Activated CD4-positive, alpha-beta T cell treated with anti-CD3 and anti-CD28 coated beads, Interleukin-2, amount 50 U/mL, for 4 hours (primary cell): ENCODE data around the gene CAST.
"Not testable (repeated sequence)": the region's sequence is repeated elsewhere in the genome, so short reads cannot be mapped to it uniquely, and the experiment has no call there.

ENCODE experiments used
- DNase-seq, 2 experiments: peaks; one replicate each; pipeline ENCODE4 v3.0.0-alpha.2; 2020

CAST gene

DNA sequence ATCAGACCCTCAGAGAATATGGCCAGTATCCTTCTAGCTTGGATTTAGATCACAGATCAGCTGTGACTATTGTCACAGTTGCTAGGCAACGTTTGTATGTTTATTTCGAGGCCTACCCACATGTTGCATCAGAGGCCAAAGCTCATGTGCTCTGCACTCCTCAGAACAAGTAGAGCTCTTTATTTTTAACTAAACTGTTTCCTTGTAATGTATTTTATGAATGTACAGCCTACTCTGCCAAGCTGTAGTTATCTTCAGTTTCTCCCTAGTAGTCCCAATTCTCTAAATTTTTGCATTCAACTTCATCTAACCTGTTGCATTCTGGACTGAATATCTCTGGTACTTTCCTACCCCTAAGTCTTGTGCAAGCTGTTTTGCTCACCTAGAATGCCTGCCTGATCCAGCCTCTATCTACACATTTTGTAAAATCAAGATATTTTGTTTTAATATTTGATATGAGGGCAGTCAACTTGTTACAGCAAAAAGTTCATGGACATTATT lies 52.8 kb downstream of the CAST start:
- DNase-seq: no peak

GRCh38 chr5:96716007-96716406 lies 53.8 kb downstream of the CAST start:
- DNase-seq: no peak

GRCh38 chr5:96716716-96717115 lies 54.5 kb downstream of the CAST start:
- DNase-seq: no peak

DNA sequence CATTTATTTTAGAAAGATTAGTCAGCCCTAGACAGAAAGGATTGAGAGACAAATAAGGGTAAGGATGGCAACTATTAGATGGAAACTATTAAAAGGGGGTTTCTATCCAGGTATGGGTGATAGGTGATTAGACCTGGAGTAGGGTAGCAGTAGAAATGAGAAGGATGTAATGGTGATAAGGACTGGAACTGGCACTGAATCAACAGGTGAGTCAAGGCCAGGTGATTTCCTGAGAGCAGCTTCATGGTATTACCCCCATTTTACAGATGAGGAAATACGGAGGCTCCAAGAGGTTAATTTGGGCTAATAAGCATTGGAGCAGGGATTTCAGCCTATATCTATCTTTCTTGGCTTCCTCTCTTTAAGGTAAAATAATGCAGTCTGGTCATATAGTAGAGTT lies 55.7 kb downstream of the CAST start:
- DNase-seq: no peak

DNA sequence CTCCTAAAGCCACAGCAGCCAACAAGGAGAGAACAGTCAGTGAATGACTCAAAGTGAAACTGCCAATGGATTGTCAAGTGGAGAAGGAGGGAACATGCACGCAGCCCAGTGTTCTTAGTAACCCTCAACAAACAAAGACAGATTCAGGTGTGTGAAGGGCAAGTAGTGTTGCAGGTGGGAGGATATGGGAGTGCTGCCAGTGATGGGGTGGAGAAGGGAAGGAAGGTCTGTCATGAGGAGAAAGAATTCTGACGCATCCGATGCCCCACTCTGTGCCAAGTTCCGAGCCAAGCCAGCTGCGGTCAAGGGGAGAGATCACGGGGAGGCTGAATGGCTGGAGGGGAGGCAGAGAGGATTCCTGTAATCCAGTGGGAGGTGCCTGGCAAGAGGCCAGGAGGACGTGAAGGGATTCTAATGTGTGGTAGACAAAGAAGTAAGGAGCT lies 56.5 kb downstream of the CAST start:
- DNase-seq: no peak

DNA sequence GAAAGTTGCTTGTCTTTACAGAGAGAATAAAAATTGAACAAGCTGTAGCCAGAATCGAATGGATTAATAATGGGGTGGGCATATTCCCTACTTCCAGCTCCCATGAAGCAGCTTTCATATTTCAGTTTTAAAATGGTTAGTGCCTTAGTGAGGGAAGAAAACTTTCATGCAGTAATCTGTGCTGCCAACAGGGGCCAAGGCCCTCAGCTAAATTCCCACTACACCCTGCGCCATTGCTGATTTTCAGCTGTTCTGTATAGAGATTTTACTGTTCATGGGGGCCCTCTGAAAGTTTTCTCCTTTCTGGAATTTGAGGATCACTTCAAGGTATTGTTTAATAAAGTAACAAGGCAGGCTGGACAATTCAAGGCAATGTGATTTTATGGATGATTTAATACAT lies 58.2 kb downstream of the CAST start:
- DNase-seq: no peak

GRCh38 chr5:96721351-96721977 lies 59.3 kb downstream of the CAST start:
- no peak for DNase-seq

DNA sequence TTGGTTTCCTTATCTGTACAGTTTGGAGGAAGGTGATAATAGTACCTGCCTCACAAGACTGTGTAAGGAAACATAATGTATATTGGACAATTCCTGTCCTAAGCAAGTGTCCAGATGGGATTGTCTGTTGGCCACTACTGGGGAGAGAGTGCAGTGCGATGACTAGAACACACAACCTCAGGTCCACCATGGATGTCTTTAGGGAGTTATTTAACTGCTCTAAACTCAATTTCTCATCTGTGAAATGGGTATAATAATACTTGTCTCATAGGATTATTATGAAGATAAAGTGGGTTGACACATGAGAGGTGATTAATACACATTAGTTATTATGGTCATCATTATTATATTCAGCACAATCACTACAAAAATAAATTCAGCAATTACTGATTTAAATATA lies 63.1 kb downstream of the CAST start:
- no peak for DNase-seq

- DNase-seq: no peak
Observed at GRCh38 chr5:96726802-96727201, 64.6 kb downstream of the CAST start.

DNA sequence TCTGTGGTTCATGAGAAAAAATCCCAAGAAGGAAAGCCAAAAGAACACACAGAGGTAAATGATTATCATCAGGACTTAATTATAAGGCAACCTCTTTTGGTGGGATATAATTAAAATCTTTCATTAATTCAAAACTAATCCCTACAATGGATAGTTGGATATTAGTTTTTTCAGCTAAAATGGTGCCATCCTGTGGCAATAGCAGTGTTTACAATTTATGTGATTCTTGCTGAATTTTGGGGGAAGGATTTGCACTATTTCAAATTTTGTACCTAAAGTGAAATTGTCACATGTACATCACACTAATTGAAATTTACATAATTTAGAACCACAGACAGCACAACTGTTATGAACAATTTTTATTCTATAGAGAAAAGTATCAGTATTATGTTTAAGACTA lies 67.0 kb downstream of the CAST start:
- DNase-seq: no peak

DNA sequence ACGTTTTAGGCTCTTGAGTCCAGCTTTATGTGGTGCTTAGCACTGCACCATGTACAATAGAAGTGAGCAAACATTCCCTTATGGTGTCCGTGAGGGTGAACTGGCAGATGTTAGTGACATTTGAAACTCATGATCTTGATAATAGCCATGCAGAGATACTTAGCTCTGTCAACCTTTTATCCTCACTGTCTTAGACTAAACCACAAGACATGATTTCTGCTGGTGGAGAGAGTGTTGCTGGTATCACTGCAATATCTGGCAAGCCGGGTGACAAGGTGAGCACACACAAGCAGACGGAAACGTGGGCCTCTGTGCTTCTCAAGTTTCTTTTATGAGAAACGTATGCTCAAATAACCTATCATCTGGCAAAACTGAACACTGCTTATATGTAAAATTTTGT lies 68.4 kb downstream of the CAST start:
- DNase-seq: no peak

DNA sequence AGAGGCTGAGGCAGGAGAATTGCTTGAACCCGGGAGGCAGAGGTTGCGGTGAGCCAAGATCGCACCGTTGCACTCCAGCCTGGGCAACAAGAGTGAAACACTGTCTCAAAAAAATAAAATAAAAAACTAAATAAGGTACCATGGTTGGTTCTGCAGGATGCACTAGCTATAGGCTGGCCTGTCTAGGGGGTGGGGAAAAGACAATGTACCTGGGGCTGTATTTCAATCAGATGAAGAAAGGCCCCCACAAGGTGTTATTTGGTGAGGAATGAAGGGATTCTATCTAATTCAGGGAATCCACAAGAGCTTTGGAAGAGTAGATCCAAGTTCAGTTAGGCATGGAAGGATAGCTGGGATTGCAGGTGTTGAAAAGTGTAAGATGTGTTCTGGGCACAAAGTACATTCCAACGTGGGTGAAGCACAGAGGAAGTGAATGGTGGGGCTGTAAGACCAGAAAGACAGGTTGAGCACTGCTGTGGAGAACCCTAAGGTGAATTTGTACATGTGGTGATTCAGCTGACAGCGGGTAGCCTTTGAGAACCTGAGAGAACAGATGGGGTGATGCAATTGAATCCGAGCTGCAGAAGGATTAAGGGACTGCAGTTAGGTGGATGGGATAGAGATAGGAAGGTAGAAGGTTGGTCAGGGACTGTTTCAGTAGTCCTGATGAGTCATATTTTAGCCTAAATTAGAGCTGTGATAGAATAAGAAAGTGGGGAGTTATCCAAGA lies 71.8 kb downstream of the CAST start:
- DNase-seq: no peak

DNA sequence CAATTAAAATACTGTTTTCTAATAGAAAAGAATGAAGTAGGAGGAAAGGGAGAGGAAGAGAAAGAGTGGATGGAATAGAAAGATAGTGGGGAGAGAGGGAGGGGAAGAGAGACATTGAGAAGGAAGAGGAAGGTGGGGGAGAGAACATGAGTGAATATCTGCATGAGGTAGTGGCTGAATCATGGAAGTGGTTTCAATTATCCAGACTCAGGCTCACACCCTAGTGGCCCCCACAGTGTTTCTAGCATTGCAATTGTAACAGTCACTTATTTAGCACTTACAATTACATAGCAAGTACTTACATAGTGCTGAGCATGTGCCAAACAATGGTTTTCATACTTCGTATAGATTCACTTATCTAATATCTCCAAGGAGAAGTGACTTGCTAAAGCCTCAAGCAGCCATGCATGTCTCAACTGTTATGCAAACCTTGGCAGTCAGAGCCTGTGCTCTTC lies 72.7 kb downstream of the CAST start:
- DNase-seq: no peak

DNA sequence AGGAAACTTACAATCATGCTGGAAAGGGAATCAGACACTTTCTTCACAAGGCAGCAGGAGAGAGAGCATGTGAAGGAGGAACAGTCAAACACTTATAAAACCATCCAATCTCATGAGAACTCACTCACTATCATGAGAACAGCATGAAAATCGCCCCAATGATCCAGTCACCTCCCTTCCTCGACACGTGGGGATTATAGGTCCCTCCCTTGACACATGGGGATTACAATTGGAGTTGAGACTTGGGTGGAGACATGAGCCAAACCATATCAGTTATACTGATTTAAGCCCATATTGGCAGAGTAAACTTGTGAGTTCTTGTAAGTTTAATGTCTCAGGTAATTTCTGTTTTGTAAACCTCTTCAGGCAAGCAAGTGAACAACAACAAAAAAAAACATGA lies 74.8 kb downstream of the CAST start:
- DNase-seq: no peak

- no peak for DNase-seq
Observed at GRCh38 chr5:96741106-96741505, 78.9 kb downstream of the CAST start.

DNA sequence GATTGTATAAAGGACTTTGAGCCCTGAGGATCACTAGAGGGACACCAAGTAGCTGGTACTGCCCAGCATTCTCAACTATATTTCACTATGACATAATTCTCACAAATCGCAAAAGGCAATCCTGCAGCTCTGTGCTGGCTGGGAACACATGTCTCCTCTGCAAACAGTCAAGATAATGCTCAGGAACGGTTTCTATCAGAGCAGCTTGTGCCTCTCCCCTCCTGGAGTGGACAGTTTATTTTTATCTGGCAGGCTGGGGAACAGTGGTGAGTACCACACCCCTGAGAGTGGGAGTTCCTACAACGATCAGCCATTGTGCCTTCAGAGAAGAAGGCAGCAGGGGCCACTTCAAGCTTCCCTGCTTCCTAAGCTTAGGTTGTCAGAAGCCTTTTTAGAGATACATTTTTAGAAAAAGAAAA lies 79.7 kb downstream of the CAST start:
- DNase-seq: no peak

GRCh38 chr5:96742538-96742937 lies 80.4 kb downstream of the CAST start:
- DNase-seq: no peak

DNA sequence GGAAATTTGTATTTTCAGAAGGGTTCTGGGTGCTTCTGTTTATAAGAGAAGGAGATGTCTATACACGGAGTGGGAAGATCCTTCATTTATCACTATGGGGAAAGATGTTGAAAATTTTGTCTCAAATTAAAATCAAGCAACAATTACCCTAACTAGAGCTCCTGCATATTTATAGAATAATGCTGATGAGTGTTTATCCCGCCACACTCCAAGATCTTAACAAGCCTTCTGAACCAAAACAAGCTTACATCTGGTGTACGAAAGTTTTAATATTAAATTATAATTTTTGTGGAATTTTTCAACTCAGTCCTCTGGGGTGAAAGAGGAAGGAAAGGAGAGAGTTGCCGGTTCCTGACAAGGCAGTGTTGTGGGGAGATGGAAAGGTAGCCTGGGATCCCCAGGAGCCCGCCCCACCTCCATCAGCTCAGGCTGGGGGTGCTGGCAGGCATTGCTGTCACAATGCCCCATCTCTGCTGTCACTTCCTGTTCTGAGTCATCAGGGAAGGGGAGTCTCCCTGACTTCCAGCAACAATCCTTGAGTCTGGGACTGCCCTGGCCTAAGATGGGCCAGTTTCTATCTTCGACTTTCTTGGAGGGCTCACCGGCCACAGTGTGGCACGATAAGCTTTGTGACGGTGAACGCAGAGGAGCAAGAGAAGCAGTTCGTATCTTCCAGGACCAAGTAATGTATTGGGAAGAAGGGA lies 81.0 kb downstream of the CAST start:
- no peak for DNase-seq

DNA sequence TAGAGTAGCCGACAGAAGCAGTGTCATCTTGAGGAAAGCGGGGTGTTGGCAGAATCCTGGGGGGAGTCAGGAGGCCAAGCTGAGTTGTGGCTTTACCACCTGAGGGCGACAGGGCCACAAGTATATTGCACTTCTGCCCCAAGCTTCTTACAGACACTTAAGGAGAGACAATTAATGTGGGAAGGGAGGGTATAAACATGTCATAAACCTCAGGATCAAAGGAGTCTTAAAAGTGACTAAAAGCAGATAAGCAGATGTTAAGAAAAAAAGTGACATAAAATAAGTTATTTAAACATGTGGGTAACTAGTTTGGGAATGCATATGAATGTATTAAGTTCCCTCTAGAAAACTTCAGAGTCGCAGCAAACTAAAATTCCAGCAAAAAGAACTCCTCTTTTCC lies 81.6 kb downstream of the CAST start:
- no peak for DNase-seq

DNA sequence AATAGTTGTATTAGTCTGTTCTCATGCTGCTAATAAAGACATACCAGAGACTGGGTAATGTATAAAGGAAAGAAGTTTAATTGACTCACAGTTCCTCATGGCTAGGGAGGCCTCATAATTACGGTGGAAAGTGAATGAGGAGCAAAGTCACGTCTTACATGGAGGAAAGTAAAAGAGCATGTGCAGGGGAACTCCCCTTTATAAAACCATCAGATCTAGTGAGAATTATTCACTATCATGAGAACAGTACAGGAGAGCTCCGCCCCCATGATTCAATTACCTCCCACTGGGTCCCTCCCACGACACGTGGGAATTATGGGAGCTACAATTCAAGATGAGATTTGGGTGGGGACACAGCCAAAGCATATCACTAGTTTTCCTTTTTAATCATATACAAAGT lies 82.0 kb downstream of the CAST start:
- not testable (repeated sequence) for DNase-seq

- DNase-seq: no peak
Observed at GRCh38 chr5:96745025-96745424, 82.8 kb downstream of the CAST start.

DNA sequence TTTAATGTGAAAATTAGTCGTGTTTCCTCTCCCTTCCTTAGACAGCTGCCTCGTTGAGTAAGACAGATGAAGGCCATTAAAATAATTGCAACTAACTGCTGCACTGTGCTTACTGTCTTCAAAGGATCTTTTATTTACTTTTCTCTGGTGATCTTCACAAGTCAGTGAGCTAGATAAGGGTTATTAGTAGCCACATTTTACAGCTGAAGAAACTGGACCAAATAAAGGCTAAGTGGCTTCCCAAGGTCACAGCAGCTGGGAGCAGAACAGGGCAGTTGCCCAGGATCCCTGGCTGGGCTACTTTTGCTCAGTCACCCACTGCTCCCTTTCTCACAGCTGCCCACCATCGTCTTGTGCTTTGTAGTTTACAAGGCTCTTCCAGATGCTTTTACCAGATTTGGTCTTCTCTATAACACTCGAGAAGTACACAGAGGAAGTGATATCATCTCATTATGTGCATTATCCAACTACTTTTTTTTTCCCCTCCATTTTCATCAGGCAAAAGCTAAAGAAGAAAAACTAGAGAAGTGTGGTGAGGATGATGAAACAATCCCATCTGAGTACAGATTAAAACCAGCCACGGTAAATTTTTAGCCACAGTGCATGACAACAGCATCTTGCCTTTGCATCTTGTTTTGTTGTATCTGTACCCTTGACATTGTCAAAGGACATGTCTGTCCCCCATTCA lies 83.8 kb downstream of the CAST start:
- DNase-seq: no peak

DNA sequence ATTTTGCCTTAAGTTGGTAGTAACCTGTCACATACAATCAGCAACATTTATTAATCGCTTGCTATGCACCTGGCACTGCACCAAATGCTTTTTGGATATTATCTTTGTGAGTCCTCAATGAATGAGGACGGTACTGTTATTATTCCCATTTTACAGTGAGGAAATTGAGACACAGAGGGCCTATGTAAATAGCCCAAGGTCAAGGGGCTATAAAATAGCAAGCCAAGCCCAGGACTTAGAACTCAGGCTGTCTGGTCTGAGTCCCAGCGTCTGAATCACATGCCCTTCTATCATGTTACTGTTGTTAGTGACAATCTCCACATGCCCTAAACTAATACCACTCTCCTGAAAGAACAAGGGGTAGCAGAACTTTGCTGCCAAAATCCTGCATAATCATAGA lies 85.5 kb downstream of the CAST start:
- DNase-seq: no peak
